Glomerular visceral epithelial cell (primary cell): ENCODE results near the gene CMBL.
"Not testable (repeated sequence)": the region's sequence is repeated elsewhere in the genome, so short reads cannot be mapped to it uniquely, and the experiment has no call there.

Experiments used
- DNase-seq: peaks from one replicate; pipeline ENCODE4 v3.0.0-alpha.2; 2016; ENCODE audit errors: extremely low spot score

CMBL gene

DNA sequence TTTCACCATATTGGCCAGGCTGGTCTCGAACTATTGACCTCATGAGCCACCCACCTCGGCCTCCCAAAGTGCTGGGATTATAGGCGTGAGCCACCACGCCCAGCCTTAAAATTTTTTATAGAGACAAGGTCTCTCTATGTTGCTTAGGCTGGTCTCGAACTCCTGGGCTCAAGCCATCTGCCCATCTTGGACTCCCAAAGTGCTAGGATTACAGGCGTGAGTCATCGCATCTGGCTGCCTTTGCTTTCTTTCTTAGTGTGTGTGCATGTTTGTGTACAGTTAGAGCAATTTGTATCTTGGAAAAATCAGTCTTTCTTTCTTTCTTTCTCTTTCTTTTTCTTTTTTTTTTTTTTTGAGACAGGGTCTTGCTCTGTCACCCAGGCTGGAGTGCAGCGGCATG is 22.3 kb downstream of the CMBL start:
- not testable (repeated sequence) for DNase-seq

DNA sequence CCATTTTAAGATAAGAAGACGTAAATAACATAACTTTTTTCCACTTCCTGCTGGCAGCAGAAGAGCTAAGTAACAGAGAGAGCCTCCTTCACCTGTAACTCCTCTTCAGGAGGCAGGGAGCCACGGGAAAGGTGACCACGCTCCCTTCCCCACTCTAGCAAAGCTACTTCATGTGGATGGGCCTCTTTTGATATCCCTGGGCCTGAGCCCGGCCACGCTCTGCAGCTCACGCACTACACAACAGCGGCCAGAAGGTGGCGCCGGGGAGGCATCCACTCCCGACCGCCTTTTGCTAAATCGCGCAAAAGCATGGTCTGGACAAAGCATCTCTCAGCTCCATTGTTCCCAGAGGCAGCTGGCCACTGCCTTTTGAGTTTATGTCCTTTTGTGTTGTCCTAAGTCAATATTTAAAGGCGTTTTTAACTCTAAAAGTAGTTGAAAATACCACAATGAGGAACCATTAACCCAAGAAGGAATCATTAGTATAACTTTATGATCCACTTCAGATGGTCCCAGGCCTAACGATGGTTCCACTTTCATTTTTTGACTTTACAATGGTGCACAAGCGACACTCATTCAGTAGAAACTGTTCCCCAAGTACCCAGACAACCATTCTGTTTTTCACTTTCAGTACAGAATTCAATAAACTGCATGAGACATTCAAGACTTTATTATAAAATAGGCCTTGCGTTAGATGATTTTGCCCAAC is 23.6 kb downstream of the CMBL start:
- peak; percentile 80 for DNase-seq

DNA sequence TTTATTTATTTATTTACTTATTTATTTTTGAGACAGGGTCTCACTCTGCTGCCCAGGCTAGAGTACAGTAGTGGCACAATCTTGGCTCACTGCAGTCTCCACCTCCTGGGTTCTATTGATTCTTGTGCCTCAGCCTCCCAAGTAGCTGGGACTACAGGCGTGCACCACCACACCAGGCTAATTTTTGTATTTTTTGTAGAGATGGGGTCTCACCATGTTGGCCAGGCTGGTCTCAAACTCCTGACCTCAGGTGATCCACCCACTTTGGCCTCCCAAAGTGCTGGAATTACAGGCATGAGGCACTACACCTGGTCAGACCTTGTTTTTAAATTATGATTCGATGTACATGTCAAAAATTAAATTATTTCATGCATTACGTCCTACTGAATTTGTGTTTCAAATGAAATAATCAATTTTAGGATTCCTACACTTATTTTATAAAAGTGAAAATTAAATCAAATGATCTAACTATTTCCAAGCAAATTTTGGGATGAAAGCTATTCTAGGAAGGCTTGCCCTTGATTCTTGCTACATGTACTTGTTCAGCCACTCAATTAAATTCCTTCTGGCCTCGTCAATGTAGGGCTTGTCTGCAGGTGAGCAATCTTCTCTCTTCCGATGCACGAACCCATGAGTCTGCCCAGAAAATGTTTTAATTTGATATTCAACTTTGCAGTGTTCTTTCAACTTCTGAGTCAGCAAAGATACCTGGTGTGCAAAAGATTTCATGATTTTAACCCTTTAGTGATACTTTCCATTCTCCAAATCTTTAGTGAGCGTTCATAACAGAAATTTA is 27.6 kb downstream of the CMBL start:
- no peak for DNase-seq

DNA sequence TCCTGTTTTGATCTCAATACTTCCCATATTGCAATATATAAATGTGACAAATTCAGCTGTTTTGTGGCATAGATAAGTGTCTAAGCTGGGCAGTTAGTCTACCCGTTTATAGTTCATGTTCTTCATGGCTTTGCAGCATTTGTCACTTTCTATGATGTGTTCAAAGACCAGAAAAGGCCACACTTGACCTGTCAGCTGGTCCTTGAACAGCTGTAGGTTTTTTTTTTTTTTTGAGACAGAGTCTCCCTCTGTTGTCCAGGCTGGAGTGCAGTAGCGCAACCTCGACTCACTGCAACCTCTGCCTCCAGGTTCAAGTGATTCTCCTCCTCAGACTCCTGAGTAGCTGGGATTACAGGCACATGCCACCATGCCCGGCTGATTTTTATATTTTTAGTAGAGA is 28.4 kb downstream of the CMBL start:
- DNase-seq = no peak

DNA sequence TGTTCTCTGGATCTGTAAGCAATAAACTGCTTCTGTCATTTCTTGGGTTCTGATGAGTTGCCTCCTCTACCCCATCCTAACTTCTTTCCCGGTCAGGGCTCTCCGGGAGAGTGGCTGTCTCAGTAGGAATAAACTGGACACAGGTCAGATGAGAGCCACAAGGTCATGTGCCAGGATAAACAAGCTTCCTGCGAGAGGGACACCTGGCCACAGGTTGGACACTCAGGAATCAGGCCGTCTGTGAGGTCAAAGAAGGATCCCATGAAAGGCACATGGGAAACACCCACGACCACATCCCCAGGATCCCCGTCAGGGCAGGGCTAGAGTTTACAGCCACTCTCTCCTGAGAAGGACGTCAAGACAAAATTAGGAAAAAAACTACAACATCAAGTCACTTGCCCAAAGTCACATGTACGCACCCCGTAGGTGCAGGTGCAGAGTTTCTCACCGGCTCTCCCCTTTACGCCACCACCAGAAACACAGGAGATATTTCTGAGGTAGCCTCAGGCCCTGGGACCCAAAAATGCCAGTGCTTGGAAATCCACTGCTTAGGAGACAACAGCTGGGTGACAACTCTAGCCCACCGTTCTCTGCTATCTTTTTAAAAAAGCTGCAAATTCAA is 28.9 kb downstream of the CMBL start:
- no peak for DNase-seq

DNA sequence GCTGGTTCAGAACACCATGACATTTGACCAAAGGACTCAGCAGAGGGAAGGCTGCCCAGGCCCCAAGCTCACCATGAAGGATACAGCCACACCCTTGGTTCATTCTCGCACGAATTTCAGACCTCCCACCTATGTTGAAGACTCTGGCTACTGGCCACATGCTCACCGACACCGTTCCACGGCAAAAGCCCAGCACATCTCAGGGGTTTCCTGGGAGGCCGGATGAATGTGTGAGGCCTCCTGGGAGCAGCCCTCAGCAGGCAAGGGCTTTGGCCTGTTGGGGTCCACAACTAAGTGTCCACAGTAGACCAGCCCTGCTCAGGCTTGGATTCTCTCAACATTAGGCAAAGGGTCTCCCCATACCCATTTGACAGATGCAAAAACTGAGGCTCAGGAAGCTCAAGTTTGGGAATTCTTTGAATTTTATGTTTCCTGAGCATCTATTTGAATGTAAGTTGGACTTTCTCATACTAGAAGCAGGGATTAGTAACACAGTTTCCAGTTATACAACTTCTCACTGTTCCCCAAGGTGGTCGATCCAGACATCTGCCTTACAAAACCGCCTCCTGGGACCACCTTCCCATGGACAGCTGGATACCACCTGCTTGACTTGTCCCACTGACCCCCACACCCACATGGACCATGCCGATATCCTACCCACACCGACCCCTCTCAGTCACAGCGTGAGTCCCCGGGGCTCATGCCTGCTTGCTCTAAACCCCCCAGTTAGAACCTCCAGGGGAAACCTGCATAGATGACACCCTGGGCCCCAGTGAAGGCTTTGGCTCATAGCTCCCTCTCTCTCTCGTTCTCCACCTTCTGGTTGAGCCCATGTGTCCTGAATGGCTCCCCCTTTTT is 29.7 kb downstream of the CMBL start:
- DNase-seq = no peak

DNA sequence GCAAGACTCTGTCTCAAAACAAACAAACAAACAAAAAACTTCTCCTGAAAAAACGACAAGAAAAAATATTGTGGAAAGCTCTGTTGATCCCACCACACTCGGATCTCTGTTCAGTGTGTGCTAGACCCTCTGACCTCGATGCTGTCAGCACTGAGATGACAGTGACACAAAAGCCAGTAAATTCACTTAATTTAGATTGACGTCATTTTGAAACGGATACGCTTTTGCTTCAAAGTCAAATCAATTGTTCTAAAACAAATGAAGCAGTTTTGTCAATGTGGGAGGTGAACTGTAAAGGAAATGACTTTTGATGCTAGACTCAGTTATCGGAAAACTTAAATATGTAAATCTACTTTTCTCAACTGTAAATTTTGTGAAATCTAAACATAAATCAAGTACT is 31.0 kb downstream of the CMBL start:
- no peak for DNase-seq

DNA sequence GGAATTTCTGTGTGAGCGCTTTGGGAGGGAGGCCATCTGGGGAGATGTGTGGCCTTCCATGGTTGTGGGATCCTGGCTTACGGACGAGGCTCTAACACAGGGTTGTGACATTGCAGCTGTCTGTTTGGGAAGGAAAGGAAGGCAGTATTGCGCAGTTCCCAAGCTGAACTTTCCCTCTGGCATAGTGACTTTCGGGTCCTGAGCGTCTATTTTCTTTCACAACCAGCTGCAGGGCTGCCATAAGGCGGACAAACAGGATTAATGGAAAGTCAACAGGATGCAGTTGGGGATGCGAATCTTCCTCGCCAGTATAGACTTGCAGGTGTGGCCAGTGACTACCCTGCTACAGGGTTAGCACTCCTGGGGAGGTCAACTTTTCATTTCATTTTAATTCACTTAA is 31.7 kb downstream of the CMBL start:
- no peak for DNase-seq

DNA sequence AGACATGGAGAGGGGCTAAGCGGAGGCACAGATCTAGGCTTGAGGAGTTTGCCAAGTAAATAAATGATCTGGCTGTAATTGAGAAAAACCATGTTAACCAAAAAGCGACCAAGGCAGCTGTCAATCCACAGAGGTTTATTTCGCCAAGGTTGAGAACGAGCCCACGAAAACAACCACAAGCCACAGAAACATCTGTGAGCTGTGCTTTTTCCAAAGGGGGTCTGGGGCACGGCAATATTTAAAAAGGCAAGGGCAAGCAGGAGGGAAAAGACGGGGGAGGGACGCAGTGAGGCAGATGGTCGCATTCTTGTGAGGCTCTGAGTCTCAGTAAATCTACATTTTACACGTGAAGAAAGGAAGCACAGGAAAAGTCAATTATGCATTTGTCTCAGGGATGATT is 32.2 kb downstream of the CMBL start:
- DNase-seq = no peak

DNA sequence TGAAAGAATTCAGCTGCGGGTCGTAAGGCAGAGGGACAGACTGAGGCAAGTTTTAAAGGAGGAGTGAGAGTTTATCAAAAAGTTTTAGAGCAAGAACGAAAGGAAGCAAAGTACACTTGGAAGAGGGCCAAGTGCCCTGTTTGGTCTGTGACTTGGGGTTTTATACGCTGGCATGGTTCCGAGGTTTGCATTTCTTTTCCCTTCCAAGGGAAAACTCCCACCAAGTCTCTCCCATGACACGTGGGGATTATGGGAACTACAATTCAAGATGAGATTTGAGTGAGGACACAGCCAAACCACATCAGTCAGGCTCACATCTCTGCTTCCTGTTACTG is 34.9 kb downstream of the CMBL start:
- peak; percentile 56 for DNase-seq

DNA sequence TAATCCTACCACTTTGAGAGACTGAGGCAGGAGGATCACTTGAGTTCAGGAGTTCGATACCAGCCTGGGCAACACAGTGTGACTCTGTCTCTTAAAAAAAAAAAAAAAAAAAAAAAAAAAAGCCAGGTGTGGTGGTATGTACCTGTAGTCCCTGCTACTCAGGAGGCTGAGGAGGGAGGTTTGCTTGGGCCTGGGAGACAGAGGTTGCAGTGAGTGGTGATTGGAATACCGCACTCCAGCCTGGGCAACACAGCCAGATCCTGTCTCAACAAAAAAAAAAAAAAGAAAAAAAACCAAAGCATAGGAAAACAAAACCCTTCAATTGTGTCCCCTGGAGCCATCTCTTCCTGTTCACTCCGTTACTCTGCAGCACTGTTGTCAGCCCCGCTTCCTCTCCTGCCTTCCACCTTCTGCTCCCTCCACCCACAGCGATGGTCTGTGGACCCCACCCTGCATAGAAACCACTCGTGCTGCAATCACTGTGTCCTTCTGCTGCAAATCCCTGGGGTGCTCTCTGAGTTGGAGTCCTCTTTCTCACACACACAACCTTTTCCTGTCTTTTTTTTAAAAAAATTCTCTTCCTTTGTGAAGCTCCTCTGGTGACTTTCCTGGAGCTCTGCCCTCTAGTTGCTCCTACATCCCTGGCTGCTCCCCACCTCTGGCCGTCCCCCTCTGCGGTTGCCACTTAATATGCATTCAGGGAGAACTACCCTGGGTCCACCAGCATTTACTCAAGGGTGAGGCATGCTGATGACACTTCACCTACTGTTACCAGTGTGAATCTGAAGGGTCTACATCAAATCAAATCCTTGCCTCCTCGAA is 35.4 kb downstream of the CMBL start:
- peak; percentile 74 for DNase-seq

DNA sequence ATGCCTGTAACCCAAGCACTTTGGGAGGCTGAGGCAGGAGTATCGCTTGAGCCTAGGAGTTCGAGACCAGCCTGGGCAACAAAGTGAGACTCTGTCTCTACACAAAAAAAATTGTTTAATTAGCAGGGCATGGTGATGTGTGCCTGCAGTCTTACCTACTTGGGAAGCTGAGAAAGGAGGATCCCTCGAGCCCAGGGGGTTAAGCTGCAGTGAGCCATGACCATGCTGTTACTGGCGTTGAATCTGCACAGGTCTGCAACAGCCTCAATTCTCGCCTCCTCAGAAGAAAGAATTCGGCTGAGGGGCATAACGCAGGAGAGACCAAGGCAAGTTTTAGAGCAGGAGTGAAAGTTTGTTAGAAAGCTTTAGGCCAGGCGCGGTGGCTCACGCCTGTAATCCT is 39.6 kb downstream of the CMBL start:
- no peak for DNase-seq

DNA sequence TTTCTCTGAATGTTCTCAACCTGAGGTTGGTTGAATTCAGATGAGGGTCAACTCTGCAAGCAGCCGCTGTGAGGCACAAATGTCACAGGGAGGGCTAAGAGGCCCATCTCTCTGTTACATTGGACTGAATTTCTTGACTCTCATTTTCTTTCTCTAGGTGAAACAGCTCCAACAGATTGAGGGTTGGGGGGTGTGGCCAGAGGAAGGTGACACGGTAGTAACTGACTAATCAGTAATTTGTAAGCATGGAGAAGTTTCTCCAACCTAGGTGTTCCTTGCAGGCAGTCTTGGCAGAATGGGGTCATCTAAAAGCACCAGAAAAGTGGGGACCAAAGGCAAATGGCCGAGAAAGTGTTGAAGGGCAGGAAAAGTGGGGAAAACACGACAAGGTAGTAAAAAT is 40.9 kb downstream of the CMBL start:
- DNase-seq = no peak

DNA sequence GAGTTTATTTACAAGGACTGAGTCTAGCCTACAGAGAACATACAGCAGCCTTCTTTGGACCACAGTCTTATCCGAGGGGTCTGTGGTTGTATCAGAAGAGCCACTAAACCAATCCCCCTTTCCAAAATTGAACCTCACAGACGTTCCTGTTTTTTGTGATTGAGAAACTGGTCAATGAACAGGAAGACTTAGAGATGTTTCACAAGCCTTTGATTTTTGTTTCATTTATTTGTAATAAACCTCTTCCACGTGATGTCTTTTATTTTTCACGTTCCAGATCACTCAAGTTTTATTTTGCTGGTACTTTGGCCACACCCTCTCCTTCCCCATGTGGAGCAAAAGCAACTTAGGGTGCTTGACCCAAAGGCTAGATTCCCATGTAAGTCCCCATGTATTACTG is 41.6 kb downstream of the CMBL start:
- no peak for DNase-seq

DNA sequence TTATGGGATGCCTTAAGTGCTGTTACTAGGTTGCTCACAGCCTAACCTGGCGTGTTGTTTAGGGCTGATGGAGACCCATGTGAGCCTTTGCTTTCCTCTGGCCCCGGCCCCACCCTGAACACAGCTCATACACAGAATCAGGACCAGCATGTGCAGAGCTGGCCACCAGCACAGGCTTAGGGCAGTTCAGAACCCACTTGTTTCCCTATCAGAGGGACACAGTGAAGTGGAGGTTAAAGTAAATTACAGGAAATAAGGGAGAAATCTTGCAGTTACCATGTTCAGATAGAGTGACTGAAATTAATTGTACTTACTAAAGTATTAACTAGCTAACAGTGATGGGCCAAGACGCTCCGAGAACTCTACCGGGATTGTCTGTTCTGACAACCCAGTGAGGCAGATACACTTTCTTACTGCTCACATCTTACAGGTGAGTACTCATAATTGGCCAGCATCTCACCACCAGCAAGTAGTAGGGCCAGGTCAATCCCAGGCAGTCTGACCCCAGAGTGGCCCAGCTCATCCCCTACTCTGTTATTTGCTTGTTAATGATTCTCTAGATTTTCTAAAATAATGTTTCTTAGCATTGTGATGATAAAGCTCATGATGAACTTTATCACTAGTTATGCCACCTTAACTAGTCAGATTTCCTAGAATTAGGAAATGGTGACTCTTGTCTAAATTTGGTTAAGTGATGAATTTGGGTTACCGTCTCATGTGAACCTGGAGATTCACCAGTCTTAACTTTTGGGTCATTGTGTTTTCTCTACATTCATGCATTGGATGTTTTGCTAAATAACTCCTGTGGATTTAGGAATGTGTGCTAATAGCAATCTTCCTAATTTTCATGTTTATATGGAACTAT is 42.2 kb downstream of the CMBL start:
- no peak for DNase-seq

DNA sequence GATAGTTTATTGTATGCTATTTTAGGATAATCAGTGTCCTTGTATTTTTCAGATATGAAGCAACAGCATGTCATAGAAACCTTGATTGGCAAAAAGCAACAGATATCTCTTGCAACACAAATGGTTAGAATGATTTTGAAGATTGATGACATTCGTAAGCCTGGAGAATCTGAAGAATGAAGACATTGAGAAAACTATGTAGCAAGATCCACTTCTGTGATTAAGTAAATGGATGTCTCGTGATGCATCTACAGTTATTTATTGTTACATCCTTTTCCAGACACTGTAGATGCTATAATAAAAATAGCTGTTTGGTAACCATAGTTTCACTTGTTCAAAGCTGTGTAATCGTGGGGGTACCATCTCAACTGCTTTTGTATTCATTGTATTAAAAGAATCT is 43.1 kb downstream of the CMBL start:
- DNase-seq = no peak

DNA sequence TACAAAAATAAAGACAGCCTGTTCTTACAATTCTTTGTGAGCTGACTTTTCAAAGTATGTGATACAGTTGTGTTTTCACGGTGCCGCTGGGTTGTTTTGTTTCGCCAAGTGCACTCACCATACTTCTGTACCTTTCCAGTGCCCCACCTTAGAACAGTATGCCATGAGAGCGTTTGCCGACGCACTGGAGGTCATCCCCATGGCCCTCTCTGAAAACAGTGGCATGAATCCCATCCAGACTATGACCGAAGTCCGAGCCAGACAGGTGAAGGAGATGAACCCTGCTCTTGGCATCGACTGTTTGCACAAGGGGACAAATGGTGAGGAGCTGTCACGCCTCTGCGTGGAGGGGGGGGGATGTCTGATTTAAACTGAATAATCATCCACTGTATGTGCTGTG is 44.7 kb downstream of the CMBL start:
- no peak for DNase-seq

DNA sequence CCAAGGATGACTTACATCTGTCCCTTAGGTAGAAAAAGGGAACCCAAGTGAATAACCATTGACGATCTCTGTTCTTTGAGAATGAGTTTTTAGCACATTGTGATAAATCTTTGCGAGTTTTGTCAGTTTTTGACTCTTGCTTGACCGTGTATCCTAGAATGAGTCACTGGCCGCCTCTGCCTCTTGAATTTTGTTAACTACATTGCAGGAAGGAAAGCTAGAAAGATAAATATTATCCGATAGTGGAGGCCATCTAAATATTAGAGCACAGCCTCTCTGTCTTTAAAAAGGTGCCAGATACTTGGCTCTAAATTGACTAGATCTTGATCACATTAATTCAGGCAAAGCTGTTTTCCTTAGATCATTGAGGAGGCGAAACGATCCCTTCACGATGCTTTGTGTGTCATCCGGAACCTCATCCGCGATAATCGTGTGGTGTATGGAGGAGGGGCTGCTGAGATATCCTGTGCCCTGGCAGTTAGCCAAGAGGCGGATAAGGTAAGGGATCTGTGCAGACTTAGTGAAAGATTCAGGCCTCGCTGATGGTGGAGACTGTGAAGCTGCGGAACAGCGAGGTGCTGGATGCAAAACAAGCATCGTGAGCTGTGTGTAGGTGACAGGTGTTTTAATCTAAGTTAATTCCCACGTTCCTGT is 45.5 kb downstream of the CMBL start:
- DNase-seq = no peak

DNA sequence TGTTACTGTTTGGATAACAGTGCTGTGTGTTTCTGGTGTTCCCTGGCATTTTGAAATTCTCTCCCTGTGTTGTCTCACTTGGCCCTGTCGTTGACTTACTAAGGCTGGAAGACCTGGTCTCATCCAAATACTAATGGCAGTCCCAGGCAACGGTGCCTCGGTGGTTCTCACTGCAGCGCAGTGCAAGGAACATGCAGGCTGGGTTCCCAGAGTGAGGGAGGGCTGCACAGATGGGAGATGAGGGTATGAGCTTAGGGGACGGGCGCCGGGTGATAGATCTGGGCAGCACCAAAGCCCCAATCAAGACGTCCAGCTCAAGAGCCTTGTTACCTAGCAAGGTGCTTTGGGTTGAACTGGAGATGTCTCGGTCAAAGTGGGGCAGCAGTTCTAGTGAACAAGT is 46.6 kb downstream of the CMBL start:
- no peak for DNase-seq

DNA sequence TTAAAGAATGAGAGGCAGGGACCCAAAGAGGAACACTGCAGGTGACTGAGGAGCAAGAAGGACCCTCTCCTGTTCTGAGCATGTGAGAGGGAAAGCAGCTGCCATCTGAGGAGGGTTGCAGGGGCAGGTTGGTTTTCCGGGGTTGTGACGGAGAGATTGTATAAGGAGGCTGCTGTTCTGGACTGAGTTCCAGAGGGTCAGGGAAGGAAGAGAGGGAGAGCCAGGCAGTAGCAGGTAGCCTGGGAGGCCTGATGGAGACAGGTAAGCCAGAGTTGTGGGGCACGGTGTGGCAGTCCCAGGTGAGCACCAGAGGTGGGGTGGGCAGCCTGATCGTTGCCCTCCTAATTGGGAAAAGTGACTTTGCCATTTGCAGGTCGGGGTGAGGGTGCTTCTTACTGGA is 47.8 kb downstream of the CMBL start:
- DNase-seq = no peak
